Posterior vena cava (tissue), 2 donors: ENCODE data around the gene GPN2. TPM values are rescaled to one million over a fixed set of nuclear protein-coding genes. Genes with fewer than 3 reads are reported as not detected.

Experiments used
- total RNA-seq, 2 donors: library from RNA; stranded (reverse); fragmentation: NEBNext Ultra II Directional; extraction: Animal tissue kit (Norgen Biotek cat#: 25700); gene quantifications; one replicate each; pipeline ENCODE4 v1.2.1, GENCODE V29; 2021
- donor health status: DM: yes; HTN: yes; CAD: no.
- donor health status: DM: yes; HTN: yes; CAD: no.

GPN2 gene
- total RNA-seq, 2 donors from 2014 or later = 17.7 to 19.4 TPM

Other genes with a start within 250 kb of the GPN2 start
- 10 to 100 TPM; 48.1 to 48.6 TPM for gene ARID1A, start 194.3 kb downstream of the GPN2 start, total RNA-seq
- gene PIGV, start 102.3 kb downstream of the GPN2 start, total RNA-seq = 1 to 10 TPM; 6.3 to 7.9 TPM
- gene ZDHHC18, start 63.6 kb downstream of the GPN2 start, total RNA-seq = 10 to 100 TPM; 17.4 to 17.7 TPM
- gene SFN, start 27.1 kb downstream of the GPN2 start, total RNA-seq = 1 to 10 TPM; 1.2 to 6.7 TPM
- gene GPATCH3, start 10.2 kb upstream of the GPN2 start, total RNA-seq = 1 to 10 TPM; 7.1 to 9.2 TPM
- not detected for gene NR0B2, start 23.7 kb upstream of the GPN2 start, total RNA-seq
- 10 to 100 TPM; 43.0 to 48.4 TPM for gene NUDC, start 31.5 kb upstream of the GPN2 start, total RNA-seq
- gene KDF1, start 70.2 kb upstream of the GPN2 start, total RNA-seq = not detected
- gene TRNP1, start 103.4 kb upstream of the GPN2 start, total RNA-seq = 10 to 100 TPM; 10.7 to 13.2 TPM
- 10 to 100 TPM; 41.2 to 43.7 TPM for gene TENT5B, start 122.6 kb upstream of the GPN2 start, total RNA-seq